GM13977 (cell line): ENCODE data around the gene KATNB1.

Source experiments
- DNase-seq: peaks from one replicate; pipeline ENCODE4 v3.0.0; 2012; ENCODE audit warnings: low spot score
- CTCF ChIP-seq: IDR thresholded peaks from 2 replicates; pipeline ENCODE4 v1.5.1; 2012; ENCODE audit warnings: mild to moderate bottlenecking, control low read depth; ENCODE audit not compliant: insufficient read depth; ENCODE audit errors: extremely low read depth, missing control alignments
- in situ Hi-C: fragments of 300-500 bp; cut with MboI; formaldehyde crosslinking; loops from one replicate; pipeline ENCODE4 v1.12.0; 2022; ENCODE audit warnings: low sequenced_read_pairs, low pct_unique_long_range_greater_than_20kb, mixed read lengths, inconsistent platforms; ENCODE audit not compliant: unreplicated experiment

KATNB1 gene

GRCh38 chr16:57785924-57786323, 50.4 kb downstream of the KATNB1 start:
- in situ Hi-C loops = no loop called here
- DNase-seq = no peak
- no peak for TF ChIP-seq CTCF

DNA sequence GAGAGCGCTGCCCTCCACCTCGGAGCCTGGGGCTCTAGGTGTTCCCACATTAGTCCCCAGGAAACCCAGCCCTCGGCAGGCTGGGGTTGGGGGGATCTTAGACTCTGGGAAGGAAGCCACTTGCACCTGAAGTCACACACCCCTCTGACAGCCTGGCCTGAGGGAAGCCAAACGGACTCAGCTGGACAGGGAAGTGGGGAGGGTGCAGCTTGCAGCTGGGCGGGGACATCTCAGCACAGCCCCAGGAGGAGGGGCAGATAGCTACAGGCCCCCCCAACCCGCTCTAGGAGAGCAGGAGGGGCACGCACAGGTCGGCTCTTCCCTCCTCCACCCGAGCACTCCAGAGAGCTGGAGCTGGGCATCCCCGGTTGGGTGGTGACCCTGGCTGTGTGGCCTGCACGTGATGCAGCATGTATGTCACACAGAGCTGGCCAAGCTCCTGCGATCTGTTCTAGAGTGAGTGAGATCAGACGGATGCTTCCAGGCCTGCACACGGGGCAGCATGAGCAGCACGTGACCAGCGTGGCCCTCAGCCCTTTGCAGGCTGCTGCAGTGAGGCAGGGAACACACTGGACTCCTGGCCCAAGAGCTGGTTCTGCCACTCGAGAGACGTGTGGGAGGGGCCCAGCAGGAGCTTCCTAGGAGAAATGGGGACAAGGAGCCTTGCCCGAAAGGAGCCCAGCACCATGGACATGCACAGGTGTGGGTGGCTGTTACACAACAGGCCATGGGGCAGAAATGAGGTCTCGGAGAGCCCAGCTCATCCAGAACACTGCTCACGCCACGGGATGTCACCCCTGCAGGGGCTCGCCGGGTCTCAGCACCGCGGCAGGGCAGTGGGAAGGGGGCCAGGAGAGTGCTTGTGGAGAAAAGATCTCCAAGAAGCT, 51.3 kb downstream of the KATNB1 start:
- TF ChIP-seq CTCF = no peak
- in situ Hi-C loops = no loop called here
- no peak for DNase-seq

DNA sequence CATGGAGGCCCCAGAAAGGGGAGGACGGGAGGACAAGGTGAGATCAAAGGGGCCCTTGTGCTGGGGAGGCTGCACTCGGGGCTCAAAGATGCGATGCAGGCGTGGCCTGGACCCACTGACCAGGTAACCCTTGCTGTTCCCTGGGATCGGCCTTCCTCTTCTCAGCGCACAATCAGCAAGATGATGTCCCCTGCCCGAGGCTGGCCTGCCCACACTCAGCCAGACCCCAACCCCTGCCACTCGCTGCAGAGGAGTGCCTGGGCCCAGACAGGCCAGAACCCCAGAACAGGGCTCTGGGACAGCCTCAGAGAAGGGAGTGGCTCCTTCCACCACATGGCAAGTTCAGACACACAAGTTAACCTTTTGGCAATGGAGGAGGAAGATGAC, 51.9 kb downstream of the KATNB1 start:
- DNase-seq = no peak
- TF ChIP-seq CTCF = no peak
- in situ Hi-C loops = no loop called here

GRCh38 chr16:57788252-57788841, 52.8 kb downstream of the KATNB1 start:
- no peak for TF ChIP-seq CTCF
- in situ Hi-C loops = no loop called here
- DNase-seq = no peak

GRCh38 chr16:57788951-57789350, 53.4 kb downstream of the KATNB1 start:
- no peak for TF ChIP-seq CTCF
- in situ Hi-C loops = no loop called here
- no peak for DNase-seq

- no peak for DNase-seq
- in situ Hi-C loops = no loop called here
- no peak for TF ChIP-seq CTCF
Observed at GRCh38 chr16:57791195-57791892, 55.8 kb downstream of the KATNB1 start.
